Astrocyte (in vitro differentiated cells and primary cell): ENCODE data around the gene PPRC1. TPM values are rescaled to one million over a fixed set of nuclear protein-coding genes. Genes with fewer than 3 reads are reported as not detected.

Source experiments
- DNase-seq: peaks from one replicate; pipeline ENCODE4 v3.0.0-alpha.2; 2010; ENCODE audit warnings: low read depth
- FAIRE-seq: peaks from 2 replicates; lab custom pipeline; 2011; peaks lifted over from hg19 to GRCh38; lab: Jason Lieb, UNC
- H2AFZ ChIP-seq: 2 replicates; pipeline ENCODE4 v1.6.0; 2012; ENCODE audit warnings: low read depth, low read length, inconsistent platforms
- H3K27ac ChIP-seq: 2 replicates; pipeline ENCODE4 v1.5.1; 2011; ENCODE audit warnings: low read depth, low read length, inconsistent platforms
- H3K27me3 ChIP-seq: 2 replicates; pipeline ENCODE4 v1.6.0; 2011; ENCODE audit warnings: low read length, inconsistent platforms; ENCODE audit not compliant: insufficient read depth
- H3K36me3 ChIP-seq: 2 replicates; pipeline ENCODE4 v1.5.1; 2011; ENCODE audit warnings: low read length, inconsistent platforms; ENCODE audit not compliant: insufficient read depth
- H3K4me1 ChIP-seq: 2 replicates; pipeline ENCODE4 v1.5.1; 2011; ENCODE audit warnings: low read length, inconsistent platforms; ENCODE audit not compliant: insufficient read depth
- H3K4me2 ChIP-seq: 2 replicates; pipeline ENCODE4 v1.6.0; 2012; ENCODE audit warnings: low read length, inconsistent platforms
- H3K4me3 ChIP-seq: 2 replicates; pipeline ENCODE4 v1.5.1; 2011; ENCODE audit warnings: low read depth, mild to moderate bottlenecking, low read length, inconsistent platforms; ENCODE audit not compliant: insufficient read depth
- H3K79me2 ChIP-seq: 2 replicates; pipeline ENCODE4 v1.6.0; 2012; ENCODE audit warnings: mild to moderate bottlenecking, low read length, inconsistent platforms; ENCODE audit not compliant: insufficient read depth
- H3K9ac ChIP-seq: 2 replicates; pipeline ENCODE4 v1.6.0; 2012; ENCODE audit warnings: mild to moderate bottlenecking, low read length, inconsistent platforms
- H3K9me3 ChIP-seq: 2 replicates; pipeline ENCODE4 v1.5.1; 2012; ENCODE audit warnings: low read depth, mild to moderate bottlenecking, low read length, inconsistent platforms; ENCODE audit not compliant: insufficient read depth
- H4K20me1 ChIP-seq: 2 replicates; pipeline ENCODE4 v1.6.0; 2012; ENCODE audit warnings: low read length, inconsistent platforms; ENCODE audit not compliant: insufficient read depth
- H3K27ac Mint-ChIP-seq: one replicate; pipeline ENCODE4 v1.8.0; 2021; ENCODE audit warnings: mild to moderate bottlenecking, mixed read lengths; ENCODE audit not compliant: unreplicated experiment
- H3K27me3 Mint-ChIP-seq: one replicate; pipeline ENCODE4 v1.8.0; 2021; ENCODE audit warnings: low read depth, mixed read lengths; ENCODE audit not compliant: unreplicated experiment
- H3K36me3 Mint-ChIP-seq: one replicate; pipeline ENCODE4 v1.8.0; 2021; ENCODE audit warnings: low read depth, mixed read lengths; ENCODE audit not compliant: unreplicated experiment
- H3K4me1 Mint-ChIP-seq: one replicate; pipeline ENCODE4 v1.8.0; 2021; ENCODE audit warnings: low read depth, mixed read lengths; ENCODE audit not compliant: unreplicated experiment
- H3K4me3 Mint-ChIP-seq: one replicate; pipeline ENCODE4 v1.8.0; 2021; ENCODE audit warnings: mild to moderate bottlenecking, moderate library complexity, mixed read lengths; ENCODE audit not compliant: unreplicated experiment
- H3K9me3 Mint-ChIP-seq: one replicate; pipeline ENCODE4 v1.8.0; 2021; ENCODE audit warnings: mild to moderate bottlenecking, mixed read lengths; ENCODE audit not compliant: unreplicated experiment
- EZH2 ChIP-seq: IDR thresholded peaks from 2 replicates; pipeline ENCODE4 v1.6.1; 2012; ENCODE audit warnings: mild to moderate bottlenecking, low read length, inconsistent platforms; ENCODE audit not compliant: insufficient read depth
- total RNA-seq: library from RNA; stranded (reverse); gene quantifications from 2 replicates; pipeline ENCODE4 v1.2.1, GENCODE V29; 2021
- TF ChIP-seq, protein P1 (sequence below): IDR thresholded peaks from 2 replicates; pipeline ENCODE4 v1.5.1; 2011; ENCODE audit warnings: low read depth, mild to moderate bottlenecking, inconsistent platforms, low read length, moderate library complexity; ENCODE audit not compliant: insufficient read depth

The PPRC1 gene
- total RNA-seq, 1 donor from 2014 or later = 56.9 TPM

DNA sequence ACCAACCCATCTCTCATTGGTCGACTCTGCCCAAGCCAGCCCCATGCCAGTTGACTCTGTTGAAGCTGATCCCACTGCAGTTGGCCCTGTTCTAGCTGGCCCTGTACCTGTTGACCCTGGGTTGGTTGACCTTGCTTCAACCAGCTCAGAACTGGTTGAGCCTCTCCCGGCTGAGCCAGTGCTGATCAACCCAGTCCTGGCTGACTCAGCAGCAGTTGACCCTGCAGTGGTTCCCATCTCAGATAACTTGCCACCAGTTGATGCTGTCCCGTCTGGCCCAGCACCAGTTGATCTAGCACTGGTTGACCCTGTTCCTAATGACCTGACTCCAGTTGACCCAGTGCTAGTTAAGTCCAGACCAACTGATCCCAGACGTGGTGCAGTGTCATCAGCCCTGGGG lies 7.4 kb downstream of the PPRC1 start:
- Histone ChIP-seq H3K4me2 (no peak overlapping the region), H2AFZ (no peak overlapping the region), H3K79me2 (peaks cover 94% of the 10 kb centered on the region), H4K20me1 (peaks cover 95% of the 10 kb centered on the region), H3K27me3 (no peaks in the 10 kb centered on the region), H3K9me3 (no peaks in the 10 kb centered on the region), H3K27ac (no peak overlapping the region), H3K36me3 (peaks cover 63% of the 10 kb centered on the region), H3K4me1 (peaks cover 4% of the 10 kb centered on the region), H3K9ac (no peak overlapping the region), H3K4me3 (no peak overlapping the region)
- FAIRE-seq (no peak), DNase-seq (no peak)
- peaks cover 46% of the 10 kb centered on the region for H3K36me3 Mint-ChIP-seq
- peaks cover 30% of the 10 kb centered on the region for H3K4me1 Mint-ChIP-seq
- H3K27me3 Mint-ChIP-seq = no peaks in the 10 kb centered on the region
- TF ChIP-seq, protein P1, sequence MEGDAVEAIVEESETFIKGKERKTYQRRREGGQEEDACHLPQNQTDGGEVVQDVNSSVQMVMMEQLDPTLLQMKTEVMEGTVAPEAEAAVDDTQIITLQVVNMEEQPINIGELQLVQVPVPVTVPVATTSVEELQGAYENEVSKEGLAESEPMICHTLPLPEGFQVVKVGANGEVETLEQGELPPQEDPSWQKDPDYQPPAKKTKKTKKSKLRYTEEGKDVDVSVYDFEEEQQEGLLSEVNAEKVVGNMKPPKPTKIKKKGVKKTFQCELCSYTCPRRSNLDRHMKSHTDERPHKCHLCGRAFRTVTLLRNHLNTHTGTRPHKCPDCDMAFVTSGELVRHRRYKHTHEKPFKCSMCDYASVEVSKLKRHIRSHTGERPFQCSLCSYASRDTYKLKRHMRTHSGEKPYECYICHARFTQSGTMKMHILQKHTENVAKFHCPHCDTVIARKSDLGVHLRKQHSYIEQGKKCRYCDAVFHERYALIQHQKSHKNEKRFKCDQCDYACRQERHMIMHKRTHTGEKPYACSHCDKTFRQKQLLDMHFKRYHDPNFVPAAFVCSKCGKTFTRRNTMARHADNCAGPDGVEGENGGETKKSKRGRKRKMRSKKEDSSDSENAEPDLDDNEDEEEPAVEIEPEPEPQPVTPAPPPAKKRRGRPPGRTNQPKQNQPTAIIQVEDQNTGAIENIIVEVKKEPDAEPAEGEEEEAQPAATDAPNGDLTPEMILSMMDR = no peak
- TF ChIP-seq EZH2 = no peak
- H3K4me3 Mint-ChIP-seq = no peak overlapping the region
- H3K9me3 Mint-ChIP-seq = no peaks in the 10 kb centered on the region
- H3K27ac Mint-ChIP-seq = no peak overlapping the region

- peaks cover 25% of the 10 kb centered on the region for H3K4me1 Mint-ChIP-seq
- peak overlapping the region; percentile 60 for H3K4me3 Mint-ChIP-seq
- Histone ChIP-seq H3K4me2 (no peak overlapping the region), H3K4me3 (no peak overlapping the region), H3K9me3 (no peaks in the 10 kb centered on the region), H3K27me3 (no peaks in the 10 kb centered on the region), H3K4me1 (peaks cover 2% of the 10 kb centered on the region), H3K79me2 (peaks cover 91% of the 10 kb centered on the region), H3K36me3 (peaks cover 67% of the 10 kb centered on the region), H3K27ac (no peak overlapping the region), H3K9ac (no peak overlapping the region), H2AFZ (no peak overlapping the region), H4K20me1 (peaks cover 92% of the 10 kb centered on the region)
- no peak for FAIRE-seq
- peaks cover 48% of the 10 kb centered on the region for H3K36me3 Mint-ChIP-seq
- DNase-seq = no peak
- H3K27ac Mint-ChIP-seq = no peak overlapping the region
- H3K9me3 Mint-ChIP-seq = no peaks in the 10 kb centered on the region
- no peaks in the 10 kb centered on the region for H3K27me3 Mint-ChIP-seq
- no peak for TF ChIP-seq EZH2
- TF ChIP-seq, protein P1 = no peak
These were observed 8.2 kb downstream of the PPRC1 start for GRCh38 chr10:102140913-102141540.

- peaks cover 92% of the 10 kb centered on the region for H4K20me1 ChIP-seq
- H3K9me3 Mint-ChIP-seq = no peaks in the 10 kb centered on the region
- H3K27me3 Mint-ChIP-seq = no peaks in the 10 kb centered on the region
- no peak overlapping the region for H3K27ac ChIP-seq
- H3K4me1 Mint-ChIP-seq = peaks cover 20% of the 10 kb centered on the region
- no peak overlapping the region for H3K9ac ChIP-seq
- H3K27ac Mint-ChIP-seq = no peak overlapping the region
- no peaks in the 10 kb centered on the region for H3K4me1 ChIP-seq
- TF ChIP-seq EZH2 = no peak
- TF ChIP-seq, protein P1 = no peak
- no peaks in the 10 kb centered on the region for H3K9me3 ChIP-seq
- H3K4me3 Mint-ChIP-seq = no peak overlapping the region
- H3K4me3 ChIP-seq = no peak overlapping the region
- H3K36me3 ChIP-seq = peaks cover 68% of the 10 kb centered on the region
- H3K79me2 ChIP-seq = peaks cover 90% of the 10 kb centered on the region
- H3K27me3 ChIP-seq = no peaks in the 10 kb centered on the region
- H3K36me3 Mint-ChIP-seq = peaks cover 51% of the 10 kb centered on the region
- no peak for FAIRE-seq
- no peak overlapping the region for H3K4me2 ChIP-seq
- no peak for DNase-seq
- H2AFZ ChIP-seq = no peak overlapping the region
These were observed 8.8 kb downstream of the PPRC1 start for GRCh38 chr10:102141583-102142107.
